ENCODE data around the gene PEAR1.

- no peak for TF ChIP-seq CTCF (conservative IDR thresholded peaks at IDR 0.05 in 1 of 2, IDR thresholded peaks at IDR 0.05 in 1 of 2; ENCODE audit: low read depth in 1 of 2, low read length in 2 of 2)
- no peak for TF ChIP-seq EZH2 (IDR thresholded peaks at IDR 0.05; ENCODE audit: low read length, missing control alignments)
These were observed 48.7 kb downstream of the PEAR1 start for GRCh38 chr1:156942176-156942575.

Data from fibroblast of lung (primary cell).